Thyroid gland (tissue), 4 donors: ENCODE measurements around the gene SRP68.

Source experiments
- POLR2A ChIP-seq, 2 donors: fragments of 450-650 bp; IDR thresholded peaks; one replicate each; pipeline ENCODE4 v1.6.1; 2017; ENCODE audit warnings: antibody characterized with exemption in 2 of 2, mild to moderate bottlenecking in 2 of 2, moderate library complexity in 1 of 2
- TF ChIP-seq, protein P1 (sequence below), 6 experiments: fragments of 200-600 bp in 3 of 6; fragments of 450-650 bp in 3 of 6; sonication (generic) in 3 of 6; IDR thresholded peaks; one replicate each; pipeline ENCODE4 v1.5.1; 2016 to 2019; ENCODE audit warnings: antibody characterized with exemption in 6 of 6, mild to moderate bottlenecking in 2 of 6, inconsistent platforms in 1 of 6, moderate library complexity in 1 of 6

GRCh38 chr17:76008630-76009425, 63.5 kb downstream of the SRP68 start:
- TF ChIP-seq, protein P1, sequence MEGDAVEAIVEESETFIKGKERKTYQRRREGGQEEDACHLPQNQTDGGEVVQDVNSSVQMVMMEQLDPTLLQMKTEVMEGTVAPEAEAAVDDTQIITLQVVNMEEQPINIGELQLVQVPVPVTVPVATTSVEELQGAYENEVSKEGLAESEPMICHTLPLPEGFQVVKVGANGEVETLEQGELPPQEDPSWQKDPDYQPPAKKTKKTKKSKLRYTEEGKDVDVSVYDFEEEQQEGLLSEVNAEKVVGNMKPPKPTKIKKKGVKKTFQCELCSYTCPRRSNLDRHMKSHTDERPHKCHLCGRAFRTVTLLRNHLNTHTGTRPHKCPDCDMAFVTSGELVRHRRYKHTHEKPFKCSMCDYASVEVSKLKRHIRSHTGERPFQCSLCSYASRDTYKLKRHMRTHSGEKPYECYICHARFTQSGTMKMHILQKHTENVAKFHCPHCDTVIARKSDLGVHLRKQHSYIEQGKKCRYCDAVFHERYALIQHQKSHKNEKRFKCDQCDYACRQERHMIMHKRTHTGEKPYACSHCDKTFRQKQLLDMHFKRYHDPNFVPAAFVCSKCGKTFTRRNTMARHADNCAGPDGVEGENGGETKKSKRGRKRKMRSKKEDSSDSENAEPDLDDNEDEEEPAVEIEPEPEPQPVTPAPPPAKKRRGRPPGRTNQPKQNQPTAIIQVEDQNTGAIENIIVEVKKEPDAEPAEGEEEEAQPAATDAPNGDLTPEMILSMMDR (IDR thresholded peaks at IDR 0.05): no peak
- TF ChIP-seq POLR2A (IDR thresholded peaks at IDR 0.05): no peak
